Endothelial cell of umbilical vein (primary cell): Measurements from ENCODE around the gene HCLS1. TPM values are rescaled to one million over a fixed set of nuclear protein-coding genes. Genes with fewer than 3 reads are reported as not detected.

Source experiments
- BruUV-seq: library from RNA; stranded (reverse); fragments of 400-500 nt; replicated peaks from 2 replicates; lab custom pipeline; 2021; lab: Mats Ljungman, UMichigan
- CTCF ChIA-PET: fragments of 300-600, 350-600 bp; sonication (Branson Sonifier 250); formaldehyde crosslinking; loops from one replicate; lab custom pipeline; 2021; ENCODE audit warnings: antibody characterized with exemption, inconsistent platforms; lab: Charles Lee
- POLR2A ChIA-PET: fragments of 300-600, 350-600 bp; sonication (Branson Sonifier 250); formaldehyde crosslinking; loops from one replicate; lab custom pipeline; 2021; ENCODE audit warnings: antibody characterized with exemption, inconsistent platforms; lab: Charles Lee
- DNase-seq: peaks from one replicate; pipeline ENCODE4 v3.0.0-alpha.2; 2011; ENCODE audit warnings: low read depth, low spot score
- FAIRE-seq: peaks from 2 replicates; lab custom pipeline; 2011; peaks lifted over from hg19 to GRCh38; lab: Jason Lieb, UNC
- H2AFZ ChIP-seq: 2 replicates; pipeline ENCODE4 v1.6.0; 2012; ENCODE audit warnings: low read depth, low read length, control low read depth, inconsistent platforms
- H3K27ac ChIP-seq: 2 replicates; pipeline ENCODE4 v1.5.1; 2011; ENCODE audit warnings: low read depth, mild to moderate bottlenecking, control low read depth, low read length, moderate library complexity; ENCODE audit not compliant: insufficient read depth
- H3K27me3 ChIP-seq, 2 experiments: 2 replicates each; pipeline versions ENCODE4 v1.6.0 to v1.6.1; 2011; ENCODE audit warnings: low read length in 2 of 2, mixed read lengths in 1 of 2; ENCODE audit not compliant: control insufficient read depth in 2 of 2, insufficient read depth in 2 of 2
- H3K36me3 ChIP-seq, 2 experiments: 2 replicates in 1 of 2; 3 replicates in 1 of 2; pipeline ENCODE4 v1.5.1; 2011; ENCODE audit warnings: low read length in 2 of 2, mild to moderate bottlenecking in 1 of 2, moderate library complexity in 1 of 2; ENCODE audit not compliant: control insufficient read depth in 2 of 2, insufficient read depth in 2 of 2; ENCODE audit errors: extremely low read depth in 1 of 2
- H3K4me1 ChIP-seq: 3 replicates; pipeline ENCODE4 v1.5.1; 2011; ENCODE audit warnings: mild to moderate bottlenecking, low read length; ENCODE audit not compliant: control insufficient read depth, insufficient read depth; ENCODE audit errors: extremely low read depth
- H3K4me2 ChIP-seq: 2 replicates; pipeline ENCODE4 v1.6.1; 2011; ENCODE audit warnings: low read length, control low read depth, mixed read lengths; ENCODE audit not compliant: insufficient read depth
- H3K4me3 ChIP-seq, 3 experiments: fragments of 200-600 bp in 1 of 3; sonication (generic), shearing (Covaris generic) in 1 of 3; replicated peaks in 1 of 3; 2 replicates each; pipeline ENCODE4 v1.5.1; 2011 to 2016; ENCODE audit warnings: control low read depth in 3 of 3, low read length in 3 of 3, mild to moderate bottlenecking in 2 of 3, inconsistent platforms in 1 of 3, low read depth in 1 of 3, moderate library complexity in 1 of 3; ENCODE audit not compliant: insufficient read depth in 1 of 3
- H3K79me2 ChIP-seq: 2 replicates; pipeline ENCODE4 v1.6.0; 2012; ENCODE audit warnings: low read length, inconsistent platforms; ENCODE audit not compliant: control insufficient read depth, insufficient read depth
- H3K9ac ChIP-seq: replicated peaks from 2 replicates; pipeline ENCODE3; 2011; ENCODE audit warnings: low read length, control low read depth; ENCODE audit not compliant: insufficient read depth; ENCODE audit errors: extremely low read depth
- H3K9me1 ChIP-seq: replicated peaks from 3 replicates; pipeline ENCODE4 v1.6.0; 2011; ENCODE audit warnings: mild to moderate bottlenecking, low read length; ENCODE audit not compliant: control insufficient read depth, insufficient read depth; ENCODE audit errors: extremely low read depth
- H3K9me3 ChIP-seq: replicated peaks from 2 replicates; pipeline ENCODE4 v1.5.1; 2012; ENCODE audit warnings: low read length, inconsistent platforms; ENCODE audit not compliant: control insufficient read depth, insufficient read depth
- H4K20me1 ChIP-seq: replicated peaks from 2 replicates; pipeline ENCODE3; 2011; ENCODE audit warnings: mild to moderate bottlenecking, low read length; ENCODE audit not compliant: control insufficient read depth, insufficient read depth; ENCODE audit errors: extremely low read depth
- CTCF ChIP-seq, 2 donors: IDR thresholded peaks; 1 replicate in 1 of 2; 2 replicates in 1 of 2; pipeline ENCODE4 v1.5.1; 2011; ENCODE audit warnings: low read length in 2 of 2, mild to moderate bottlenecking in 2 of 2, moderate library complexity in 2 of 2, control low read depth in 1 of 2, inconsistent platforms in 1 of 2, low read depth in 1 of 2; ENCODE audit not compliant: insufficient read depth in 1 of 2; ENCODE audit errors: extremely low read depth in 1 of 2
- EZH2 ChIP-seq: IDR thresholded peaks from 2 replicates; pipeline ENCODE4 v1.6.1; 2012; ENCODE audit warnings: borderline replicate concordance, low read depth, mild to moderate bottlenecking, moderate library complexity, low read length, inconsistent platforms; ENCODE audit not compliant: severe bottlenecking
- FOS ChIP-seq: IDR thresholded peaks from 2 replicates; pipeline ENCODE4 v1.6.1; 2011; ENCODE audit warnings: mild to moderate bottlenecking, low read length, moderate library complexity, borderline replicate concordance; ENCODE audit not compliant: insufficient read depth
- GATA2 ChIP-seq: IDR thresholded peaks from 2 replicates; pipeline ENCODE4 v1.7.0; 2011; ENCODE audit warnings: low read depth, mild to moderate bottlenecking, moderate library complexity, mixed read lengths, low read length; ENCODE audit not compliant: insufficient read length, insufficient read depth
- JUN ChIP-seq: IDR thresholded peaks from 2 replicates; pipeline ENCODE4 v1.6.1; 2011; ENCODE audit warnings: borderline replicate concordance, low read depth; ENCODE audit not compliant: insufficient read length, insufficient read depth
- MAX ChIP-seq: IDR thresholded peaks from 2 replicates; pipeline ENCODE4 v1.6.1; 2011; ENCODE audit not compliant: insufficient read depth, insufficient read length
- MYC ChIP-seq: IDR thresholded peaks from one replicate; pipeline ENCODE4 v1.6.1; 2011; ENCODE audit warnings: mild to moderate bottlenecking, low read depth, low read length
- POLR2A ChIP-seq: IDR thresholded peaks from 2 replicates; pipeline ENCODE4 v1.6.1; 2012; ENCODE audit warnings: low read depth, mild to moderate bottlenecking, control low read depth, low read length
- POLR2AphosphoS5 ChIP-seq: IDR thresholded peaks from 2 replicates; pipeline ENCODE4 v1.6.1; 2012; ENCODE audit warnings: low read depth, mild to moderate bottlenecking, control low read depth, low read length, moderate library complexity; ENCODE audit not compliant: insufficient read depth
- dilution Hi-C: fragments of 300-500 bp; cut with MboI; formaldehyde crosslinking; loops from one replicate; pipeline ENCODE4 v1.15.0; 2019; ENCODE audit warnings: low sequenced_read_pairs; ENCODE audit not compliant: extremely low pct_ligation_motif_present
- intact Hi-C: fragments of 100-400 bp; cut with micrococcal nuclease; formaldehyde crosslinking; loops from one replicate; pipeline ENCODE4 v1.10.0; 2022
- polyA plus RNA-seq, 4 experiments: library from polyadenylated mRNA; depleted of rRNA in 3 of 4; stranded (reverse) in 3 of 4; unstranded in 1 of 4; fragments of >200 nt; gene quantifications; 2 replicates each; pipeline versions ENCODE4 v1.2.1 to v1.2.3, GENCODE V29; 2011 to 2012; ENCODE audit warnings: missing spikeins in 1 of 4
- total RNA-seq: library from RNA; stranded (reverse); gene quantifications from 2 replicates; pipeline ENCODE4 v1.2.3, GENCODE V29; 2021

HCLS1 gene
- total and polyA plus RNA-seq, 2 donors (not counting 3 experiments of a cell fraction or from before 2014, with no cell fraction given) = 51.9 to 63.5 TPM

GRCh38 chr3:121595765-121596406 lies 64.8 kb downstream of the HCLS1 start:
- H3K9me3 ChIP-seq = no peaks in the 10 kb centered on the region
- dilution Hi-C loops = no loop called here
- H3K4me1 ChIP-seq = no peaks in the 10 kb centered on the region

More at GRCh38 chr3:121595765-121596406, 64.8 kb downstream of the HCLS1 start:
- H3K9ac ChIP-seq = no peak overlapping the region
- no peak overlapping the region for H2AFZ ChIP-seq
- H3K27me3 ChIP-seq = peaks cover 5 to 11% of the 10 kb centered on the region in 2 experiments
- BruUV-seq = no TSS peak
- FAIRE-seq = no peak
- H4K20me1 ChIP-seq = no peaks in the 10 kb centered on the region
- TF ChIP-seq GATA2 = no peak
- no peak for TF ChIP-seq MAX
- no peak for TF ChIP-seq POLR2AphosphoS5
- TF ChIP-seq POLR2A = no peak
- TF ChIP-seq CTCF (IDR thresholded peaks at IDR 0.05; ENCODE audit: extremely low read depth in 1 of 2, insufficient read depth in 1 of 2, low read depth in 1 of 2, low read length in 2 of 2) = no peak
- TF ChIP-seq EZH2 = no peak
- no peak for TF ChIP-seq MYC
- no peak for TF ChIP-seq FOS
- TF ChIP-seq JUN = no peak
- H3K4me3 ChIP-seq = no peak overlapping the region
- no peak for DNase-seq
- POLR2A ChIA-PET = no interaction called here
- no peak overlapping the region for H3K4me2 ChIP-seq
- no peaks in the 10 kb centered on the region for H3K79me2 ChIP-seq
- intact Hi-C loops = no loop called here
- CTCF ChIA-PET = no interaction called here
- H3K36me3 ChIP-seq = no peaks in the 10 kb centered on the region
- H3K27ac ChIP-seq = no peak overlapping the region
- no peaks in the 10 kb centered on the region for H3K9me1 ChIP-seq
